Right lobe of liver (tissue), 4 donors: ENCODE results near the gene SSBP2.

ENCODE experiments used
- POLR2A ChIP-seq: fragments of 450-650 bp; IDR thresholded peaks from one replicate; pipeline ENCODE4 v1.6.1; 2017; ENCODE audit warnings: antibody characterized with exemption, mild to moderate bottlenecking
- TF ChIP-seq, protein P1 (sequence below), 4 donors: fragments of 200-600 bp in 3 of 4; fragments of 450-650 bp in 1 of 4; IDR thresholded peaks; one replicate each; pipeline versions ENCODE4 v1.5.1 to v1.8.0; 2016 to 2022; ENCODE audit warnings: antibody characterized with exemption in 4 of 4, mild to moderate bottlenecking in 2 of 4
- donor health status: DM: no; HTN: no; CAD: no.
- donor health status: DM: no; HTN: no; CAD: no.
- donor health status: DM: no; HTN: yes; CAD: no.

DNA sequence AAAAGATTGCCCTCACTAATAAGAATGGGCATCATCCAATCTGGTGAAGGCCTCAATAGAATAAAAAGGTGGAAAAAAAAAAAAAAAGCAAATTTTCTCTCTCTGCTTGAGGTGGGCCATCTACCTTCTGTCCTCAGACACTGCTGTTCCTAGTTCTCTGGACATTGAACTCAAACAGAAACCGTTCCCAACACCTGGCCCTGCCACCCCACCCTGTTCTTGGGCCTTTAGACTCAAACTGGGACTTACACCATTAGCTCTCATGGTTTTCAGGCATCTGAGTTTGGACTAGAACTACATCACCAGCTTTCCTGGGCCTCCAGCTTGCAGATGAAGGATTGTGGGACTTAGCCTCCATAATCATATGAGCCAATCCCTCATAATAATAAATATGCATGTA is 71.0 kb downstream of the SSBP2 start:
- TF ChIP-seq, protein P1, sequence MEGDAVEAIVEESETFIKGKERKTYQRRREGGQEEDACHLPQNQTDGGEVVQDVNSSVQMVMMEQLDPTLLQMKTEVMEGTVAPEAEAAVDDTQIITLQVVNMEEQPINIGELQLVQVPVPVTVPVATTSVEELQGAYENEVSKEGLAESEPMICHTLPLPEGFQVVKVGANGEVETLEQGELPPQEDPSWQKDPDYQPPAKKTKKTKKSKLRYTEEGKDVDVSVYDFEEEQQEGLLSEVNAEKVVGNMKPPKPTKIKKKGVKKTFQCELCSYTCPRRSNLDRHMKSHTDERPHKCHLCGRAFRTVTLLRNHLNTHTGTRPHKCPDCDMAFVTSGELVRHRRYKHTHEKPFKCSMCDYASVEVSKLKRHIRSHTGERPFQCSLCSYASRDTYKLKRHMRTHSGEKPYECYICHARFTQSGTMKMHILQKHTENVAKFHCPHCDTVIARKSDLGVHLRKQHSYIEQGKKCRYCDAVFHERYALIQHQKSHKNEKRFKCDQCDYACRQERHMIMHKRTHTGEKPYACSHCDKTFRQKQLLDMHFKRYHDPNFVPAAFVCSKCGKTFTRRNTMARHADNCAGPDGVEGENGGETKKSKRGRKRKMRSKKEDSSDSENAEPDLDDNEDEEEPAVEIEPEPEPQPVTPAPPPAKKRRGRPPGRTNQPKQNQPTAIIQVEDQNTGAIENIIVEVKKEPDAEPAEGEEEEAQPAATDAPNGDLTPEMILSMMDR (IDR thresholded peaks at IDR 0.05): no peak
- no peak for TF ChIP-seq POLR2A
